Activated T-helper 1 cell treated with anti-CD3 and anti-CD28 coated beads, Interleukin-2, amount 50 U/mL, for 16 hours (primary cell): ENCODE measurements around the gene ARID5A.
"Not testable (repeated sequence)": the region's sequence is repeated elsewhere in the genome, so short reads cannot be mapped to it uniquely, and the experiment has no call there.

Experiments
- DNase-seq, 2 donors: peaks; one replicate each; pipeline ENCODE4 v3.0.0-alpha.2; 2020; ENCODE audit warnings: low read depth in 1 of 2, low spot score in 1 of 2

Gene ARID5A

DNA sequence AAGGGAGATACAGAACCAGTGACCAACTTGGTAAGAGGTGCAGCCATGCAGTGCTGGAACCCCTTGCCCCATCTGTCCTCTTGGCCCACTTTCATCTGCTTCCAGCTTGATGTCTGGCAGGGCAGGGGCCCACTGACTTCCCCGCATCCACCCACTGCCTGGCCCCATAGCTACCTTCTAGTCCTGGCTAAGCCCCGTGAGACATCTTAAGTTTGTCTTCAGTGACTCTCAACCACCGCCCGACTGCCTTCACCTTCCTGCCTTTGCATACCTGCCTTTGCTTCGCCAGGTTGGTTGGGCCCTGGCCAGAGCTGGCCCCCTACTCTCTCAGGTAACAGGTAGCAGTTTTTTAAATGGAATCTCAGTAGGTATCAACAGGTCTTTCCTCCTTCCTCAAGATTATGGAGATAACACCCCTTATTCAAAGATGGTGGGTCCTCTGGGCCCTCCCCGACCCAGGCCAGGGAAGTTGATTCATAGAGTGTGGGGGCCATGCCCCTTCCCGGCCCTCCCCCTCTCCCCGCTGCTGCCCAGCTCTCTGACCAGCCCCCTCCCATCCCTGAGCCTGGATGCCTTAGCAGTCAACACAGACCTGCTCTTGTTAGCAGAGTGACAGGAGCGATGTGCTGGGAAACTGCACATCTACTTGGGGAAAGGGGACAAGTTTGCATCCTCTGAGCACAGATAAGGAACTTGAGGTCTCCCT, 2.8 kb downstream of the ARID5A start:
- no peak for DNase-seq

DNA sequence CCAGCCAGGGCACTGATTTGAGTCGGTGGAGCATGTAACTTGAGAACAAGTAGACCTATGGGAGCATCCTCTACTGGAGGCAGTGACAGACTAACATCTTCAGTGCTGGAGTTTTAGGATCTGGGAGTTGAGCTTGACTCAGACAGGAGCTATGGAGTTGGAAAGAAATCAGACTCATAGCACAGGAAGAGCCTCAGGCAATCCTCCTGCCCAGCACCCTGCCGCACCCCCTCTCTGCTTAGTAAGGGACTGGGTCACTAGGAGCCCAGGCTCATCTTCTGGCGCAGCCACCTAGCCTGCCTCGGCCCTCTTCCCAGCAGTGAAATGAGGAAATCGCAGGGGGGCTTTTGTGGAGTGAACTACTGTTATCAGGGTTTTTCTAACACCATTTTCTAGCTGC, 3.6 kb downstream of the ARID5A start:
- no peak for DNase-seq

DNA sequence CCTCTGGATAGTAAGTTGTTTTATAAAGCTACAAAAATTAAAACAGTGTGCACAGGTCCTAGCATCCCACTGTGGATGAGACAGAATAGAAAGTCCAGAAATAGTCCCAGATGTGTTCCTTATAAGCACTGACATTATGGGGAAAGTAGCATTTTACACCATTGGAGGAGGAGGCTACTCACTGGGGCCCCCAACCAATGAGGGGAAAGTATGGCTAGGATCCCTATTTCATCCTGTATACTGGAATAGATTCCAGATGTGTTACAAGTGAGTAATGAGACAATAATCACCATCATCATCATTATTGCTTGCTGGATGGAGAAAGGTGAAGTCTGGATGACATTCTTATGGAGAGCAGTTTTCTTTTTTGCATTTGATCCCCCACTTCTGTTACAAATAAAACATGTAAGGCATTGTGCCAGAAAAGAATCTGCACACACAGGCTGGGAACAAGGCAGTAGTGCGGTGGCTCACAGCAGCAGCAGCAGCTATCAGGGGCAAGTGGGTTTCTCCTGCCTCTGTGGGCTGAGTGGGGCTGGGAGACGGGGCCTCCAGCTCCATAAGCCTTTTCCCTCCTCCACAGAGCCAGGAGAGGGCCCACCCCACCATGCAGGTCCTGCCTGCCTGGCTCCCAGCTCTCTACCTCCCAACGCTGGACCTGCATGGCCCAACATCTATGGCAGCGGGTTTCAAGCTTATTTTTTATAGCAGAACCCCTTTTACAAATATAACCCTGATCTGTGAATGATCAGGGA, 5.0 kb downstream of the ARID5A start:
- DNase-seq: no peak

DNA sequence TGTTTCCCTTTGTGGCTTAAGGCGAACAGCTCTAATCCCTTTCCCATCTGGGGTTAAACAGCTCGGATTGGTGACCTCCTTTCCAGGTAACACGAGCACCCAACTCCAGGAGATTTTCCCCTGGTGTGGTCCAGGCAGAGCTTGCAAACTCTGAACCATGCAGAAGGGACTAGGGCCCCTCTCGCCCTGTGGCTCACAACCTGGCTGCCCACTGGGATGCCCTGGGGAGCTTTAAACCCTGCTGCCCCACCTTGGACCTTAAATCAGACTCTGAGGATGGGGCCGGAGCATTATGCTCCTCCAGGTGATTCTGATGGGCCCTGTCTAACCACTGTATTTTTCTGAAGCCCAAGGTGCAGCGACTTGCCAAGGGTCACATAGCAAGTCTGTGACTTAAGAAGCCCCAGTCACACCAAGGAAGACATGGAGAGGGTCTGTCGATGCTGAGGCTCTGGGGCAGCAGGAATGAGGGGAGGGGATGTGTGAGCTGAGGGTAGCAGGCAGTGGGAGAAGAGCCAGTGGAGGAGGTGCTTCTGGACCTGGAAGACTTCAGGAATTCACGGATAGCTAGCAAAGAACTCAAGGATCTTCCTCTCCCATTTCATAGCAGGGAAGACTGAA, 5.9 kb downstream of the ARID5A start:
- DNase-seq: no peak

DNA sequence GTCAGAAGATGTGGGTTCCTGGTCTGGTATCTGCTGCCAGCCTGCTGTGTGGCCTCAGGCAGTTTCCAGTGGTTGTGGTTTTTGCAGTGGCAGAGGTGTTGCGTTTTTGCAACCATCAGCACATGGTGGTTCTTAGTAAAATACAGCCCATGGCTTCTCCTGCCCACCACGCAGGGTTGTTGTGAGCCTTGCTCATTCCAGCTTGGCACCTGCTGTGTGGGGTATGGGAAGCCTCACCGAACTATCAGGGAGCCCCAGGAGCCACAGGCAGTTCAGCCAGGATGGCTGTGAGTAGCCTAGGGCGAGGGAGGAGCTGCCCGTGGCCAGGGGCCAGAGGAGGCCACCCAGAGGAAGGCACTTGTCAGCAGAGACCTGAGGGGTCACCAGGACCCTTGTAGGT, 9.8 kb downstream of the ARID5A start:
- DNase-seq: no peak

DNA sequence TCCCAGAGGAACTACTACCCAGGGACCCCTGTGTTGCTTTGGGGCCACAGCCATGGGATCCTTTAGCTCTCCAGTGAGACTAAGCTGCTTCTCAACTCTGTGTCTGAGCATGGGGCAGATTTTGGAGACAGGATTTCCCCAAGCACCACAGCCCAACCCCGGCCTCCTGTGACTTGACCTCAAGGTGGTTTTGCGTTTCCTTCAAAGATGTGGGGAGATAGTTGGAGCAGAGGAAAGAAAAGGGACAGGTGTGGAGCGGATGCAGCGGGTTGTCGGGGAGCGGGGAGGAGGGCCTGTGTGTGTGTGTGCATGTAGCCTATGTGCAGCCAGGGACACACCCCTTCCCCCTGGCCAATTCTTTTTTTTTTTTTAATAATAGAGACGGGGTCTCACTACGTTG, 10.2 kb downstream of the ARID5A start:
- no peak for DNase-seq

DNA sequence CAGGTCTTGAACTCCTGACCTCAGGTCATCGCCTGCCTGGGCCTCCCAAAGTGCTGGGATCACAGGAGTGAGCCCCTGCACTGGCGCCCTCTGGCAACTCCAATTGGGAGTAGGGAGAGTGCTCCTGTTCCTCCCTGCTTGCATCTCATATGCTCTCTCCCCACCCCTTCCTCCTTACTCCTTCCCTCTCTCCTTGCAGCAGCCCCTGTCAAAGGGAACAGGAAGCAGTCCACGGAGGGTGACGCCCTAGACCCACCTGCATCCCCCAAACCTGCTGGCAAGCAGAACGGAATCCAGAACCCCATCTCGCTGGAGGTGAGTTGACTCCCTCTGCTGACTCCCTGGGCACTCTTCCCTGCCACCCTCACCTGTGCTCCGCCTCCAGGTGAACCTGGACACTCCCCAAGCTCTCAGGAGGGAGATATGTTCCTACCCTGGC, 10.7 kb downstream of the ARID5A start:
- DNase-seq: no peak

DNA sequence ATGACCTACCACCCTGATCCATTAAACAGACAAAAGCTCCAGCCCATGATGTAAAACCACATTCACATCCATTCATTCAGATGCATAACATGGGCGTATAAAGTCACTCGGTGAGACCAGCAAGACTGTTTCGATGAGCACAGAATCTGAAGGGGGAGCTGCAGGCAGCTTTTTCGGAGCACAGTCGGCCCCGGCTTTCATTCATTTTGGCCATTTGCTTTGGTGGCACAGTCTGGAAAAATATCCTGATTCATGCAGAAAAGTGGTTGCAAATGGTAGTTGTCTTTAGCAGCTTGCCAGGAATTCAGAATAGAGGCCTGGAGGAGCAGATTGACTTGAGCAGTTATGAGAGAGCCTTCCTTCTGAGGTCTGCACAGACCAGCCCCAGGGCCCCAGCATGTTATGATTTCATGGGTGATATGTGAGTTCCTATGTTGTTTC, 11.2 kb downstream of the ARID5A start:
- DNase-seq: no peak

DNA sequence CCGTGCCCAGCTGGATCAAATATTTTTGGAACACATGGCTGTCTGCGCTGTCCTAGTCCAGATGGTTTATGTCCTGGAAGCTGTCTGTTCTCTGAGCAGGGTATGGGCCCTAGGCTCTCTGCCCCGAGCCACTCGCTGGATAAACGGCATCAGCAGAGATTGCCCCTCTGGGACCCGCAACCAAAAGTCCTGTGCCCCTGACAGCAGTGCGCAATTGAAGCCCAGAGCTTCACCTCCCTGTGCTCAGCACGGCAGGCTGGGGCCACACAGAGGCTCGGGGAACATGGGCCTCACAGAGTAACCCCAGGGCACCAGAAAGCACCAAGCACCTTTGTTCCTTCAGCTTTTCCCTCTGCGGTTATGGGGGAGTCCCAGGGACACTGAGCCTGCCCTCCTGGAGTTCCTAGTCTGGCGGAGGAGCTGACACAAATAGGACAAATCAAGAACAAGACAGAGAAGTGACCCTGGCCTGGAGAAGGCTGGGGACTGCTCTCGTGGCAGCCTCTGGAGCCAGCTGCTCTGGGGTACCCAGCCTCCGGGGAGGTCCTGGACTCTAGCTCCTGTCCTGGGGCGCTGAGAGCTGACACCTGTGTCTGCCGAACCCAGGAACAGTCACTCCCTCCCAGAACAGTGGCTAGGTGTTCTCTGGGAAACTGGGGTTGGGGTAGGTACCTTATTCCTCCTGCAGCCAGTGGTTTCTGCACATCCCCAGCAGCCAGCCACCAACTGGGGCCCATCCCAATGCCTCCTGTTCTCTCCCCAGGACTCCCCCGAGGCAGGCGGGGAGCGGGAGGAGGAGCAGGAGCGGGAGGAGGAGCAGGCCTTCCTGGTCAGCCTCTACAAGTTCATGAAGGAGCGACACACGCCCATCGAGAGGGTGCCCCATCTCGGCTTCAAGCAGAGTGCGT, 12.3 kb downstream of the ARID5A start:
- no peak for DNase-seq

DNA sequence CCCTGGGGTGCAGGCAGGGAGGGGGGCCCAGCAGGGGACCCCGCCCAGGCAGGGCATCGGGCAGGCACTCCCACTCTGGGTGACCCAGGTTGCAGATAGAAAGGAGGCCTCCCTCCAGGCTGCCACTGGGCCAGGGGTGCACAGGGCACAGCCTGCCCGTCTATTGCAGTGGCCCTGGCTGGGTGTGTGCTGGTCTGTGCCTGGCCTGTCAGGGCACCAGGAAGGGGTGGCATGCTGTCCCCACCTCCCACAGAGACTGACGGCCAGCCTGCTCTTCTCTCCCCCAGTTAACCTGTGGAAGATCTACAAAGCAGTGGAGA, 12.9 kb downstream of the ARID5A start:
- no peak for DNase-seq

DNA sequence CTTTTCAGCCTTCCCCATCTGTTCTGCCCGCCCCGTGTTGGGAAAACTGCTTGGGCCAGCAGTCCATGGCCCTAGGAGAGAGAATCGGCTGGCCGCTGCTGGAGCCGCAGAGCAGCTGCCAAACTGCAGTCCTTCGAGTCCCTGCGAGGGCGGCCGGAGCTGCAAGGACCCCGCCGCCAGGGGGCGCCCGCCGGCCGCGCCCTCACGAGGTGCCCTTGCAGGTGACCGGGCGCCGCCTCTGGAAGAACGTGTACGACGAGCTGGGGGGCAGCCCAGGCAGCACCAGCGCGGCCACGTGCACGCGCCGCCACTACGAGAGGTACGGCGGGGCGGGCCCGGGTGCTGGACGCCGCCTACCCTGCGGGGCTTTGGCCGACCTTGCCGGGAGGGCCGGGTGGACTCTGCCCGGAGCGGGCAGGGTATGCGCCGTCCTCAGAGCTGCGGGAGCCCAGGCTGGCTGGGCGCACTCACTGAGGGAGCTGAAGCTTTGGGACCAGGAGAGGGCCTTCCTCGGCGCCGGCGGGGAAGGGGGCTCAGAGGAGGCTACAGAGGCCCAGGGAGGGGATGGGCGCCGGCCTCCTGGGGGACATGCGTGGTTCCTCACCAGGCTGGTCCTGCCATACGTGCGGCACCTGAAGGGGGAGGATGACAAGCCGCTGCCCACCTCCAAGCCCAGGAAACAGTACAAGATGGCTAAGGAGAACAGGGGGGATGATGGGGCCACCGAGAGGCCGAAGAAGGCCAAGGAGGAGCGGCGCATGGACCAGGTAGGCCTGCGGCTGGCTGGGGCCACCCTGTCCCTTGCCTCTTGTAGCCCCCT, 13.6 kb downstream of the ARID5A start:
- DNase-seq: no peak

DNA sequence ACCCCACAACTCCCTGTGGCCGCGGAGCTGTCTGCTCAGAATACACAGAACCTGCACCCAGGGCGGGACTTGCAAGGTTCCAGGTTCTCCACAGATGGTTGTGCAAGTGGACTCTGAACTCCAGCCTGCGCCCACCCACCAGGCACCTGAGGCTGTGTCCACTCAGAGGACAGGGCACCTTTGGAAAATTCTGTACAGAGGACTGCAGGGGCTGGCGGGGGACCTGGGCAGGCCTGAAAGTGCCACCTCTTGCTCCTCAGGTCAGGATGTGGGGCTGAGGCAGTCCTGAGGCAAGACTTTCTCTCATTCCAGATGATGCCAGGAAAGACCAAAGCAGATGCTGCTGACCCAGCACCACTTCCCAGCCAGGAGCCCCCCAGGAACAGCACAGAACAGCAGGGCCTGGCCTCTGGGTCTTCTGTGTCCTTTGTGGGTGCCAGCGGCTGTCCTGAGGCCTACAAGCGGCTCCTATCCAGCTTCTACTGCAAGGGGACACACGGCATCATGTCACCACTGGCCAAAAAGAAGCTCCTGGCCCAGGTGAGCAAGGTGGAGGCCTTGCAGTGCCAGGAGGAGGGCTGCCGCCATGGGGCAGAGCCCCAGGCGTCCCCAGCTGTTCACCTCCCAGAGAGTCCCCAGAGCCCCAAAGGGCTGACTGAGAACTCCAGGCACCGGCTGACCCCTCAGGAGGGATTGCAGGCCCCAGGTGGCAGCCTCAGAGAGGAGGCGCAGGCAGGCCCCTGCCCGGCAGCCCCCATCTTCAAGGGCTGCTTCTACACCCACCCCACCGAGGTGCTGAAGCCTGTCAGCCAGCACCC, 14.4 kb downstream of the ARID5A start:
- no peak for DNase-seq

DNA sequence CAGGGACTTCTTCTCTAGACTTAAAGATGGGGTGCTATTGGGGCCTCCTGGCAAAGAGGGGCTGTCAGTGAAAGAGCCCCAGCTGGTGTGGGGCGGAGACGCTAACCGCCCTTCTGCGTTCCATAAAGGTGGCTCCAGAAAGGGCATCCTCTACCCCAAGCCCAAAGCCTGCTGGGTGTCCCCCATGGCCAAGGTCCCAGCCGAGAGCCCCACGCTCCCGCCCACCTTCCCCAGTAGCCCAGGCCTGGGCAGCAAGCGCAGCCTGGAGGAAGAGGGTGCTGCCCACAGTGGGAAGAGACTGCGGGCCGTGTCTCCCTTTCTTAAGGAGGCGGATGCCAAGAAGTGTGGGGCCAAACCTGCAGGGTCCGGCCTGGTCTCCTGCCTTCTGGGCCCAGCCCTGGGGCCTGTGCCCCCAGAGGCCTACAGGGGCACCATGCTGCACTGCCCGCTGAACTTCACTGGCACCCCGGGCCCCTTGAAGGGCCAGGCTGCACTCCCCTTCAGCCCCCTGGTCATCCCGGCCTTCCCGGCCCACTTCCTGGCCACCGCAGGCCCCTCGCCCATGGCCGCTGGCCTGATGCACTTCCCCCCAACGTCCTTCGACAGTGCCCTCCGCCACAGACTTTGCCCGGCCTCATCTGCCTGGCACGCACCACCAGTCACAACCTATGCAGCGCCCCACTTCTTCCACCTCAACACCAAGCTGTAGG, 15.2 kb downstream of the ARID5A start:
- DNase-seq: no peak

DNA sequence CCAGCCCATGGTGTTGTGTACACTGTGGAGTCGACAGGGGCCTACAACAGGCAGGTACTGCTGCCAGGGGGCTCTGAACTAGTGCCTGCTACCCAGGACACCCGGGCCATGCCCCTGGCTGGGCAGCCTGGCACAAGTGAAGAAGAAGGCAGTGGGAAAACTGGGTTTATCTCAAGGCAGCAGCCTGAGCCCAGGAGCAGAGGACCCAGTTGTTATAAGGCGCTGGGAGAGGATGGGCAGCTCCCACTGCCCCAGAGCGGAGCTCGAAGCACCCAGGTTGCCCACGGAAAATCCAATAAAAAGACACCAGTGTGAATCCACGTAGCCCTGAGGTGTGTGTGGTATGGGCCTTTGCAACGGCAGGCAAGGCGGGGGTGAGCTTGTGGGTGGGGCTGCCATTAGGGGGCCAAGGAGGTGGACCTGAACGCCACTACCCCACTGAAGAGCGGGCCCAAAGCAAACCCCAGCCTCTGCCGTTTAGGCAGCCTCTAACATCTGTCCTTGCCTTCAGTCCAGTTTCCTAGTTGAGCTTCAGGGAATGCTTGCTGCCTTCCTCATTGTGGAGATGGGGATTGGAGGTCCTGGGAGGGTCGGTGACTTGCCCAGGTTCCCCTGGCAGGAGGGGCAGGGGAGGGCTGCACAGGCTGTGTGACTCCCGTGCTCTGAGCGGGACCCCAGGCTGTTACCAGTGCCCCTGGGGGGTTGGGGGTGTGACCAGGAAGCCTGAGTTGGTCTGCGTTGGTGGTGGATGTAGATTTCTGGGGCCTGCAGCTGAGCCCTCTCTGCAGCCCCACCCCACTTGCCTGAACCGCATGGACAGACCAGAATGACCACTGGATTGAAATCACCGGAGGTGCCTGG, 16.0 kb downstream of the ARID5A start:
- no peak for DNase-seq

DNA sequence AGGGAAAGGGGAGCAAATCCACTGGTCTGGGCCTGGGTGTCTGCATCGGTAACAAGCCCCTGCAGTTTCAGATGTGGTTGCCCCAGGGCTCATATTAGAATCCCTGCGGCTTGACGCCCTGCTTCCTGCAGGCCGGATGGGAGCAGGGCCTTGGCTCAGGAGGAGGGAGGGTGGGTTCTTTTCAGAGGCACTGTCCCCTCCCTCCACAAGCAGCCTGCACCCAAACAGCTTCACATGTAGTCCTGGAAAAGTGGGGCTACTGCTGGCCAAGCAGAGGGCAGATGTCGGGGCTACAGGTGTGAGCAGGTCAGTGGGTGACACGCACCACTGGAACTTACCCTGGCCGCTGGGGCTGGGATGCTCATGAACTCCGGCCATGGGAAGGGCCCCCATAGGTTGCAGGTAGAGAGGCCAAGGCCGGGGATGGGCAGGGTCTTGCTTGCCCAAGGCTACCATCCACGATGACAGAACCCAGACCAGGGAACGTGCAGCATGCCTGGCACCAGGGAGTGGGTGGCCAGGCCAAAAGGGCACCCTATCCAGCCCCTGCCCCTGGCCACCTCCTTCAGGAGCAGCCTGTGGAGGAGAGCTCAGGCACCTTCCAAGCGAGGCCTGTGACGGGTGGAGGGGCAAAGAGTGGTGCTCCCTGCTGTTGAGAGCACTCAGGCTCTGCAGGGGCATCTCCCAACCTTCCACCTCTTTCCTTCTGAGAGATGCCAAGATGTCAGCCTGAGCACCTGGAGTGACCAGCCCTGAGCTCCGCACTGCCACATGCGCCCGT, 16.8 kb downstream of the ARID5A start:
- no peak for DNase-seq

DNA sequence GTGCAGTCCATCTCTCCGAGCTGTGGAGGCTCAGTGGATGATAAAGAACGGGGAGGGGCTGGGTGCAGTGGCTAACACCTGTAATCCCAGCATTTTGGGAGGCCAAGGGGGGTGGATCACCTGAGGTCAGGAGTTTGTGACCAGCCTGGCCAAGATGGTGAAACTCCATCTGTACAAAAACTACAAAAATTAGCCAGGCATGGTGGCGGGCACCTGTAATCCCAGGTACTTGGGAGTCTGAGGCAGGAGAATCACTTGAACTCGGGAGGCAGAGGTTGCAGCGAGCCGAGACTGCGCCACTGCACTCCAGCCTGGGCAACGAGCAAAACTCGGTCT, 17.4 kb downstream of the ARID5A start:
- DNase-seq: not testable (repeated sequence)
